ENCODE results near the gene ERLIN1.

- TF ChIP-seq, protein P1, sequence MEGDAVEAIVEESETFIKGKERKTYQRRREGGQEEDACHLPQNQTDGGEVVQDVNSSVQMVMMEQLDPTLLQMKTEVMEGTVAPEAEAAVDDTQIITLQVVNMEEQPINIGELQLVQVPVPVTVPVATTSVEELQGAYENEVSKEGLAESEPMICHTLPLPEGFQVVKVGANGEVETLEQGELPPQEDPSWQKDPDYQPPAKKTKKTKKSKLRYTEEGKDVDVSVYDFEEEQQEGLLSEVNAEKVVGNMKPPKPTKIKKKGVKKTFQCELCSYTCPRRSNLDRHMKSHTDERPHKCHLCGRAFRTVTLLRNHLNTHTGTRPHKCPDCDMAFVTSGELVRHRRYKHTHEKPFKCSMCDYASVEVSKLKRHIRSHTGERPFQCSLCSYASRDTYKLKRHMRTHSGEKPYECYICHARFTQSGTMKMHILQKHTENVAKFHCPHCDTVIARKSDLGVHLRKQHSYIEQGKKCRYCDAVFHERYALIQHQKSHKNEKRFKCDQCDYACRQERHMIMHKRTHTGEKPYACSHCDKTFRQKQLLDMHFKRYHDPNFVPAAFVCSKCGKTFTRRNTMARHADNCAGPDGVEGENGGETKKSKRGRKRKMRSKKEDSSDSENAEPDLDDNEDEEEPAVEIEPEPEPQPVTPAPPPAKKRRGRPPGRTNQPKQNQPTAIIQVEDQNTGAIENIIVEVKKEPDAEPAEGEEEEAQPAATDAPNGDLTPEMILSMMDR (conservative IDR thresholded peaks at IDR 0.05; ENCODE audit: low read length) = no peak
- TF ChIP-seq EZH2phosphoT487 (IDR thresholded peaks at IDR 0.05; ENCODE audit: borderline replicate concordance) = no peak
These were observed 10.0 kb downstream of the ERLIN1 start for GRCh38 chr10:100175875-100176274.

Data from Loucy (cell line).